Sciatic nerve (tissue), 2 donors: ENCODE data around the gene TREM1. TPM values are rescaled to one million over a fixed set of nuclear protein-coding genes. Genes with fewer than 3 reads are reported as not detected.
"Not testable (repeated sequence)": the region's sequence is repeated elsewhere in the genome, so short reads cannot be mapped to it uniquely, and the experiment has no call there.

Experiments used
- ATAC-seq: fragments of 200-7000 bp; cut with Tn5 transposase; one replicate; pipeline ENCODE4 v1.9.1; 2020; ENCODE audit warnings: mild to moderate bottlenecking, moderate library complexity
- DNase-seq: peaks from one replicate; pipeline ENCODE4 v3.0.0-alpha.2; 2020; ENCODE audit warnings: low spot score
- intact Hi-C: fragments of 100-400 bp; cut with DNase I; formaldehyde crosslinking; loops from one replicate; pipeline ENCODE4 v1.14.2; 2022
- total RNA-seq: library from RNA; stranded (reverse); fragmentation: NEBNext Ultra II Directional; extraction: Animal tissue kit (Norgen Biotek cat#: 25700); gene quantifications from one replicate; pipeline ENCODE4 v1.2.1, GENCODE V29; 2021
- donor health status: DM: no; HTN: no; CAD: no.
- donor health status: DM: no; HTN: no; CAD: no.

Gene TREM1
- total RNA-seq, 1 donor from 2014 or later, result 9.8 TPM

- intact Hi-C loops, result no loop called here
- ATAC-seq (no peak), DNase-seq (no peak)
Observed at GRCh38 chr6:41269166-41269565, 17.3 kb downstream of the TREM1 start.

GRCh38 chr6:41268478-41268877, 18.0 kb downstream of the TREM1 start:
- intact Hi-C loops, result no loop called here
- no peak for ATAC-seq
- DNase-seq, result no peak

- ATAC-seq (no peak), DNase-seq (no peak)
- intact Hi-C loops, result no loop called here
Observed at GRCh38 chr6:41266541-41266940, 19.9 kb downstream of the TREM1 start.

- ATAC-seq (no peak), DNase-seq (no peak)
- intact Hi-C loops, result no loop called here
Observed at GRCh38 chr6:41263267-41263666, 23.2 kb downstream of the TREM1 start.

GRCh38 chr6:41262401-41262800, 24.1 kb downstream of the TREM1 start:
- intact Hi-C loops, result no loop called here
- ATAC-seq (no peak), DNase-seq (no peak)

GRCh38 chr6:41258196-41258493, 28.3 kb downstream of the TREM1 start:
- DNase-seq, result no peak
- ATAC-seq, result no peak
- intact Hi-C loops, result no loop called here

GRCh38 chr6:41257369-41258195, 28.9 kb downstream of the TREM1 start:
- no peak for DNase-seq

GRCh38 chr6:41256383-41256782, 30.1 kb downstream of the TREM1 start:
- intact Hi-C loops, result no loop called here
- DNase-seq, result no peak
- no peak for ATAC-seq

More at GRCh38 chr6:41257369-41258195, 28.9 kb downstream of the TREM1 start:
- peak; percentile 39 for ATAC-seq
- intact Hi-C loops, result no loop called here

- ATAC-seq (no peak), DNase-seq (no peak)
- intact Hi-C loops, result no loop called here
Observed at GRCh38 chr6:41255638-41256246, 30.7 kb downstream of the TREM1 start.

- ATAC-seq (no peak), DNase-seq (no peak)
- intact Hi-C loops, result no loop called here
Observed at GRCh38 chr6:41255110-41255509, 31.4 kb downstream of the TREM1 start.

- no peak for ATAC-seq
- no peak for DNase-seq
- intact Hi-C loops, result no loop called here
Observed at GRCh38 chr6:41252401-41253169, 33.9 kb downstream of the TREM1 start.

GRCh38 chr6:41247882-41248705, 38.4 kb downstream of the TREM1 start:
- no peak for DNase-seq
- intact Hi-C loops, result no loop called here
- no peak for ATAC-seq

GRCh38 chr6:41247288-41247865, 39.1 kb downstream of the TREM1 start:
- ATAC-seq (no peak), DNase-seq (no peak)
- intact Hi-C loops, result no loop called here

- DNase-seq, intact Hi-C loops, ATAC-seq: not testable (repeated sequence)
Observed at GRCh38 chr6:41246529-41246928, 40.0 kb downstream of the TREM1 start.

GRCh38 chr6:41239467-41240159, 46.9 kb downstream of the TREM1 start:
- intact Hi-C loops, result no loop called here
- no peak for ATAC-seq
- no peak for DNase-seq

- intact Hi-C loops, result no loop called here
- ATAC-seq, result no peak
- DNase-seq, result no peak
Observed at GRCh38 chr6:41237128-41237527, 49.4 kb downstream of the TREM1 start.

GRCh38 chr6:41236276-41236675, 50.2 kb downstream of the TREM1 start:
- ATAC-seq, result no peak
- intact Hi-C loops, result no loop called here
- DNase-seq, result no peak

GRCh38 chr6:41232667-41233066, 53.8 kb downstream of the TREM1 start:
- DNase-seq (no peak), ATAC-seq (no peak)
- intact Hi-C loops, result no loop called here
